ENCODE results near the gene GRHL3.

GRHL3 gene

DNA sequence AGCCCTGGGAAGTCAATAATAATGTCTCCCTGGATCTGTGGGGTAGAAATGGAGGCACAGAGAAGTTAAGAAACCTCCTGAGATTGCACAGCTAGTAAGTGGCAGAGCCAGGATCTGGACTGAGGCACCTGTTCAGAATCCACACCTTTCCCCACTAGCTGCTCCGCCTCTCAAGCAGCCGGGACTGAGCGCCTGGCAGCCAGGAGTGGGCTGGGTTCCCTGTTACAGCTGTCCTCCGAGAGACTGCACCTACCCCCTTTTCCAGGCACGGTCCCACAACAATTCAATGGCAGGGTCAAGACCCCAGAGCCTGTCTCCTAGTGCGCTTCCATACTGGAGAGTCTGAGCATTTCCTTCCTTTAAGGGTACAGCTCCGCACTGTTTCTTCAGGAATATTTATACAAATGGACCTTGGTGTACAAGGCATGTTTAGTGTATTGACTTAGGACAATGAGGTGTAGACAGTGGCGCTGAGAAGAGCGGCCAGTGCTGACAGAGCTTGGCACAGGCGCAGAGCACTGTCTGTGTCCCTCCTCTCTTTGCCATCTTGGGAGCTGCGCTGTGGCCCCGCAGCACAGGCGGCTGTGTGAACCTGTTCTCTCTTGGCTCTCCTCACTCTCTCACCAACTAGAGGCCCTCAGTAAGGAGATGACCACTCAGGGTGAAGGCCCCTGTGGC is 24.4 kb downstream of the GRHL3 start:
- DNase-seq (ENCODE audit: low spot score): no peak

DNA sequence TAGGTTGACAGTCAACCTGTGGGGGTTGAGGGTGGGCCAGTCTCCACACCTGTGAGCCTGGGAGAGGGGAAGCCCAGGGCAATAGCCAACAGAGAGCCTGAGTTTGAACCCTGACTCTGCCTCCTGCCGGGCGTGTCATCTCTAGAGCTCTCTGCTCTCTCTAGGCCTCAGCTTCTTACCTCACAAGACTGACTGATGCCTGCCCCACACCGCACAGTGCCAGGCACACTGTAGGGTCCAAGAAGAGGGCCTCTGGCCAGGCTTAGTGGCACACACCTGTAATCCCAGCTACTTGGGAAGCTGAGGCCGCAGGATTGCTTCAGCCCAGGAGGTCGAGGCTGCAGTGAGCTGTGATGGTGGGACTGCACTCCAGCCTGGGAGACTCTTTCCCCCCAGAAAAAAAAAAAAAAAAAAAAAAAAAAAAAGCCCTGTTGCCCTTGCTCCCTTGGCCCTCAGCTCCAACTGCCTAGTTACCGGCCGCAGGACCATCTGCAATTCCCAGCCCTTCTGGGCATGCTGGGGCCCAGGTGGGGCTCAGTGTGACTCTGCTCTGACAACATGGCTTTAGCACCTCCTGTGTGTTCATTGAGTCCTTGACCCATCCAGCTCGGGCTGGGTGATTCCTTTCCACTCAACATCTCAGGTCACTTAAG is 25.1 kb downstream of the GRHL3 start:
- peak; percentile 27 for DNase-seq (ENCODE audit: low spot score)

DNA sequence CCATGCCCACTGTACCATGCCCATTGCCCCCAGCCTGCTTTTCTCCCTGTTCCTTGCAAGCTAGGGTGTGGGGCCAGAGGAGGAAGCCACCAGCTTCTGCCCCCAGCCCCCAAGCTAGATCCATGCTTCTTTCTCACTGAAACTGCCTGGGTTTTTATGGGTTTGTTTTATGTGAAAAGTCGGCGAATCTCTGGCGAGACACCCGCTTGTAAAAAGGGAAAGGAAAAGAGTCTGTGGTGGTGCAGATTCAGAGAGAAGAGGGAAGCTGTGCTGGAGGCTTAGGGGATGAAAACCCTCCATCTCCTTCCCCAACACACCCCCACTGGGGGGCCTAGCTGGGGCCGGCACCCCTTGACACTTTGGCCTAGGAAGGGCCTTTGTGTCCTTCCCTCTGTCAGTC is 26.2 kb downstream of the GRHL3 start:
- DNase-seq (ENCODE audit: low spot score): peak; percentile 27

DNA sequence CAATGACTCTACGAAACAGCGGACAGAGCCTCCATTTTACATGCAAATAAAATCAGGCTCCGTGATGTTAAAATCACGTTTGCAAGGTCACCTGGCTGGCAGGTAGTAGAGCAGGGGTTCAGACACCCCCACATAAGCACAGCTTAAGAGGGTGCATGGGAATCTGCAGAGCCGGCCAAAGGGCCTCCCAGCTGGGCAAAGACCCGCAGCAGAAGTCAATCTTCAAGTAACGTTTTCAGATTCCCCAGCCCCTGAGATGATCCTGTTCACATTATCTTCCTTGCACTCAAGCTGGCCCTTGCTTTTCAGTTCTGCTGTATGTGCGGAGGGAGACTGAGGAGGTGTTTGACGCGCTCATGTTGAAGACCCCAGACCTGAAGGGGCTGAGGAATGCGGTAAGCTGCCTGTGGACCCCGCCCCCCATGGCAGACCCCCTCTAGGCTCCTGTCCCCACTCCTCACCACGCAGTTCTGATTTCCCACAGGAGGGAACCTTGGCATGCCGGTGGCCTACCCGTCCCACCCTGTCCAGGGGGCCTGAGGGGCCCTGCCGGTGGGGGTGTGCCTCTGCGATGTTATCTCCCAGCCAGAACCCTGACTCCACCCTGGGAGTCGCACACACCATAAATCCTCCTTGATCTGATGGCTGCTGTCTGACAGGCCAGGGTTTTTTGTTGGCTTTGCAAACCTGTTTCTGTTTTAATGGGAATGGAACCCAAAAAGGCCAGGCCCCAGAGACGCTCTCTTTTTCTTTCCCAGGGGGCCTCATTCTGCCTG is 28.2 kb downstream of the GRHL3 start:
- no peak for DNase-seq (ENCODE audit: low spot score)

DNA sequence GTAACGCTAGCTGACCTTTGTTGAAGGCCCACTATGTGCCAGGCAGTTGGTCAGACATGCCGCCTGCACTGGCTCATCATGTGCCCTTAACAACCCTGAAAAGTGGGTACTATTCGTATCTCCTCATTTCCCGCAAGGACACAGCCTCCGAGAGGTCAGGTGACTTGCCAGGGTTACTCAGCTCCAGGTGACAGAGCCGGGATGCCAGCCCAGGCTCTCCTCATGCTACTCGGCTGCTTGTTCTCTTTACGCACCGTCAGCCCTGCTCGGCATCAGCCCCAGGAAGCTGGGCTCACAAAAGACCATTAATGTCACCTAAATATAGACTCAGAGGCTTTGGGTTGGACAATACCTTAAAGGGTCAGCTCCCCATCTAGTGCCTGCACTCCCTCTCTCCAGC is 29.0 kb downstream of the GRHL3 start:
- no peak for DNase-seq (ENCODE audit: low spot score)

DNA sequence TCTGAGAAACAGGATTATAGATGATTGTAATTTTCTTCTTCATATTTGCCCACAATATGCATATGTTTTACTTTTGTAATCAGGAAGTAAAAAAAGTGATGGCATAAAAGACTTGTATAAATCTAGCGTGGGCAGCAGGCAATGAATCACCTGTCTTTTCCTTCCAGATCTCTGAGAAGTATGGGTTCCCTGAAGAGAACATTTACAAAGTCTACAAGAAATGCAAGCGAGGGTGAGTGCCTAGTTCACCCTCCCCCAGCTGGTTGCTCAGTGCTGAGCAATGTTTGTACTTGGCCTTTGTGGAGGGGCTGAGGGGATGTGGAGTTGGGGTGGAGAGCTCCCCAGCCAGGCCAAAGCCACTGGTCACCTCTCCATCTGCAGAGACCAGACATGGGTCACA is 30.7 kb downstream of the GRHL3 start:
- DNase-seq (ENCODE audit: low spot score): no peak

DNA sequence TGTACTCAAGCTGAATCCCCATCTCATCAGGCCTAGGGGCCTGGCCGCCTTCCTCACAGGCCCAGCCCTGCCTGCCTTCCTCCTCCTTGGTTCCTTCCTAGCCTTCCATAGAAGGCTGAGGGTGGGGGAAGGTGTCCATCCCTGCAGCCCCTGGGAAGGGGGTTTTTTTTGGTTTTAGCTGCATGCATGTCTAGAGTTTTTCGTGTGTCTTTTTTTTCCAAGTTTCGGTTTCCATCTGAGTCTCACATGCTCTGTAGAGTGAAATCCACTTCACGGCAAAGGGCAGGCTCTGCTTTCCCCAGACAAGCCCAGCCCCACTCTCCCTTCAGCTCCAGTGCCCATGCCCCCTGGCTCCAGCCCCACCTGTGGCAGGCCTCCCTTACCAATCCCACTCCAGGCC is 32.1 kb downstream of the GRHL3 start:
- DNase-seq (ENCODE audit: low spot score): no peak

DNA sequence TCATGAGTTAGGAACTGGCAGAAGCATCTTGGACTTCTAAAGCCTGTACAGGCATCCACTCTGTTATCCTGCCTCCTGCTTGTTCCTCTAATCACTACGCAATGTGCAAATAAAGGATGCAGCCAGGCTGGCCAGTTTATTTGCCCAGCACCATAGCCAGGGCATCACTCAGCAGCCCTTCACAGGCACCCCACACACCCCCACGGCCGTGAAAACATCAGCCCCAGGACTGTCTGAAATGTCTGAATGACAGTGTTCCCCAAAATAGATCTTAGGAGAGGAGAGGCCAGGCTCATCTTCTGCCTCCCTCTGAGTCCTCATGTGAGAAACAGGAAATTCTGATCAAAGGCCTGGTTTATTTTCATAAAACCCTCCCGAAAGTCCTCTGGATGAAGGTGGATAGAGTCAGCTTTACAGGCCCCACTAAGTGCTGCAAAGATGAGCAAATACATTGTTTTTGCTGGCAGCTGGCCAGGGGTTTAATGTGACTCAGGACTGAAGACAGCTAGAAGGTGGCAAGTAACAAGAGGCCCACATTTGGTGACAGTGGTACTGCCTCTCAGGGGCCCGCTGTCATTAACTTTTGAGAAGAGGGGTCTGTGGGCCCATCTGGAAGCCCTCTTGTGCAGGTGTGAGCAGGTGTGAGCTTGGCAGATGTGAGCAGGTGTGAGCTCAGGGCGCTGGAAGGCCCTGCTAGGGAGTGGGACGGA is 32.9 kb downstream of the GRHL3 start:
- peak; percentile 43 for DNase-seq (ENCODE audit: low spot score)

DNA sequence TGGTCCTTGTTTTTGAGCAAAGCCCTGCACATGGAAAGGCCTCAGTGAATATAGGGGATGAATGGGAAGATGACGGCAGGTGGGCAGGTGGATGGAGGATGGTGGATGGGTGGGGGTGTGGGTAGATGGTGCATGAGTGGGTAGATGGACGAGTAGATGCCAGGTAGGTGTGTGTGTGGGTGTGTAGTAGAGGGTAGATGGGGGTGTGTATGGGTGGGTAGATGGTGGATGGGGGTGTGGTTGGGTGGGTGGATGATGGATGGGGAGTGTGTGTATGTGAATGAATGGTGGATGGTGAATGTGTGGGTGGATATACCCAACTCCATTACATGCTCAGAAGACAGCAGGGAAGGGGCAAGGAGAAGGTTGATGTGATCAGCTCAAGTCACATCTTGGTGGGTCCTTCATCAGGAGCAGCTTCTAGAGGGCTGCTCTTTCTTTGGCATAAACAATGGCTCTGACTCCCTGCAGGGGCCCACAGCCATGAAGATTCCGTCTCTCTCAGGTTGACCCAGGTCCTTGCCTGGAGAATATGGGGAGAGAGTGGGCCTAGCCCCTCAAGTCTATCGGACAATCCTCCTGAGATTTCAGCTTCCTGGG is 34.2 kb downstream of the GRHL3 start:
- DNase-seq (ENCODE audit: low spot score): no peak

DNA sequence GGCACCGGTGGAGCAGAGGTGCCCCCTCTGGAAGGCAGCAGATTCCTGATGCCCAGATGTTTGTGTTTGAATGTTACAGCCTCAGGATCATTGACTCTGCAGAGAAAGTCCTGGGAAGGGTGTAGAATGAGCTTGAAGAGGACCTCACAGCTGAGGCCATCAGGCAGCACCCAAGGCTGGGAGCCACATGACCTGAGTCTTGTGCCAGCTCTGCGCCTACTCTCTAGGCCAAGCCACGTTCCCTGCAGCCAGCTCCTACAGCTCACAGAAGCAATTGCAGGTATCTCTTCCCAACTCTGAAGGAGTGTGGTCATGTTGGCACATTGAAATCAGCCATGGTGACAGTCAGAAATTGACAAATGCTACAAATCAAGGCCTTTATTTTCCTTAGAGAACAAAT is 36.3 kb downstream of the GRHL3 start:
- no peak for DNase-seq (ENCODE audit: low spot score)

DNA sequence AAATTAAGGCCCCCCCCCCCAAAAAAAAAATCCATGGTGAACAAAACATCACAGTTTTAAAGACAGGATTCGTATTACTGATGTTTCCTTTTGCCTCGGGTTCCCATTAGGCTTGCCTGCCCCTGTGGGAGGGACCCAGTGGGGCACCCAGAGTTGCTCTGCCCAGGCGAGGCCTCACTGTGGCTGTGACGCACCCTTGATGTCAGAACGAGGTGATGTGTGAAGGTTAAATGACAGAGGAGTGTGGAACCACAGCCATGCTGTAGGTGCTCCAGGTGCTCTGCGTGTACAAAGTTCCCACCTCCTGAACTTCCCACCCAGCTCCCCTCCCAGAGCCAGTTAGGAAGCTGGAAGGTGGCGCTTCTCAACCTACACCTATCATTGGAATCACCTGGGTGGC is 37.9 kb downstream of the GRHL3 start:
- DNase-seq (ENCODE audit: low spot score): no peak

DNA sequence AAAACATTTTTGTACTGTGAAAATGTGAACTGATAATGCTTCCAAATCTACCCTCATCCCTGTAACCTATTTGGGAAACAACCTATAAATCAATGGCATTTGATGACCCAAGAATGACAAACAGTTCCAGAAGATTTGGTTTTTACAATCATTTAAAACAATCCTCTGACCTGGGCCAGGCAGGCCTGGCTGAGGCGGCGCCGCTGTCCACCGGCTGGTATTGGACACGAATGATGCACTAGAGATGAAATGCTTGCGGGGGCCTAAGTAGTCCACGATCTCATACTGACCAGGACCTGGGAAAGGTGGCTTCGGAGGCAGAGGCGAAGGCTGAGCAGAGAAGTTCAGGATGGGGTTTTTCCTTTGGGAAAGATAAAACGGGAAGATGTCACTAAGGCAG is 41.5 kb downstream of the GRHL3 start:
- DNase-seq (ENCODE audit: low spot score): no peak

DNA sequence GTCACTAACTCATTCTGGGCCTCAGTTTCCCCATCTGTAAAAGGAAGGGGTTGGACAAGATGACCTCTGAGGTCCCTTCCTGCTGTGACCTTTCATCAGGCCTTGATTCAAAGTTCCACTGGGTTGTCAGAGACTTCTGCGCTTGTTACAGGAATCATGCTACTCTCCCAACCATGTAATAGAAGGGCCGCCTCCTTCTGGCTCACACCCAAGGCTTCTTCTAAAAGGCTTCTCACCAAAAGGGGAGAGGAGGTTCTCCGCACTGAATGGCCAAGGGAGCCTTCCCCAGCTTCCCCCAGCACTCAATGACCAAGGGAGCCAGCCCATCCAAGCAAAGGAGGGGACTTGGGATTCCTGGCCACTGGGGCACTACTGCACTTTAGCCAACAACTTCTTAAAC is 42.7 kb downstream of the GRHL3 start:
- DNase-seq (ENCODE audit: low spot score): no peak

DNA sequence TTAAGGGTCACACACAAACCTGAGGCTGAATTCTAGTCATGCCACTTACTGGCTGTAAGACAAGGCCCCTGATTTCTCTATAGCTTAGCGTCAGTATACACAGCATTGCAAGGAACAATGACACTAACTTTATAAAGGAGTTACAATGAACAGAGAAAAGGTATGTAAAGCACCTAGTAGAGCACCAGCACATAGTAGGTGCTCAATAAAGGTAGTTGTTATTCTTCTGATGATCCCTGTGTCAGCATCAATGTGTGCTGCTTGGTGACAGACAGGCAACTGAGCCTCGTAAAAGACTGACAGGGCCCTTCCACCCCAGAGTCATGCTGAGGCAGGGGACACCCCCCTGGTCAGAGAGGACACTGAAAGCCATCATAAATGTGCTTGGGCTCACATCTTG is 43.2 kb downstream of the GRHL3 start:
- DNase-seq (ENCODE audit: low spot score): no peak

DNA sequence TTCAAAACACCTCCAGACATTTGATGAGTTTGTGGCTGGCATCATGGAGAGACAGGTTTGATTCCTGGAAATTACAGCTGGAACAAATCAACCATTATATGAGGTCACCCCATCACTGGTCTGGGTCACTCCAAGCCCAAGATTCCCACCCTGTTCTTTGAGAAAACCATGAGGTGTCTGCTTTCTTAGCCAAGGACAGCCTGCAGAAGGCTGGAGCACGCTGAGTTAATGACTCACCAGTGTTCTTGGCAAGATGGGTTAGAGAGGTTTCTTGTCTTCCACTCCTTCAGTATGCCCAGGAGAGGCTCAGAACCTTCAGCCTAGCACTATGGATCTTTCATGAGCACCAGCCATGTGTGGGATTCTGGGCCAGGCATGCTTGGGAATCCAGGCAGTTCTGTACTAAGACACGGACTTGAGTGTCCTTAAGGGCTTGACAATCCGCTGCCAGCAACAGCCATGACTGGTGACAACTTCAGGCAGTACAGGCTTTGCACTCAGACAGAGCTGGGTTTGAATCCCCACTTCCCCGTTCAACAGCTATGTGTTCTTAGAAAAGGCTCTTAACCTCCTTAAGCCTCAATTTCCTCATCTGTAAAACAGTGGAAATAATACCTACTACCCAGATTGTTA is 43.9 kb downstream of the GRHL3 start:
- DNase-seq (ENCODE audit: low spot score): peak; percentile 90

DNA sequence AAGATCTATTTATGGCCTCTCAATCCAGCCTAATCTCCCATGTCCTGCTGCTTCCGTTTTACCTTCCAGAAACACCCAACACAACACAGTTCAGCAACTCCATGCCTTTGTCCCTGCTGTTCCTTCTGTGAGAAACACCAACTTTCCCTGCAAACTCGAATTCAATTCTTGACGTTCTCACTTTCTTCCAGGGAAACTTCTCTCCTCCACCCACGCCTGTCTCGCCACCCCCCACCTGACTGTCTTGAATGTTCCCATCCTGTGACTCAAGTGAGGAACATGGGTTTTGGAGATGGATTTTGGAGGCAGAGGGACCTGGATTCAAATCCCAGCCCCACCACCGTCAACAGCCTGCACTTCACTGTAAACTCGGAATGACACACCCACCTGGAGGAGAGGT is 44.8 kb downstream of the GRHL3 start:
- DNase-seq (ENCODE audit: low spot score): no peak

DNA sequence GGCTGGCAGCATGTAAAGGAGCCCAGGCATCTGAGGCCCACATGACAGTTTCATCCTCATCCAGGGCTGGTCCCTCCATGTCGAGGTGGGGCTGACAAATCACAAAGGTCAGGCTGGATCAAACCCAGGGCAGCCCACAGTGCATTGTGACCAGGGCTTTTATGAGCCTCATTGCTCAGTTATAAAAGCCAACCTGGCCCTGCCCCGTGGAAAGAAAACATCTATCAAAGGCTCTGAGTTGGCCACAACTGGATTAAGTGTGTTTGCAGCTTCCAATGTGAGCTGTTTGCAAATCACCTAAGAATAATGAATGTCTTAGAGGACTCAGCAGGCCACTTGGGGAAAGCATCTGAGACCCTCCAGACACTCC is 45.4 kb downstream of the GRHL3 start:
- no peak for DNase-seq (ENCODE audit: low spot score)

DNA sequence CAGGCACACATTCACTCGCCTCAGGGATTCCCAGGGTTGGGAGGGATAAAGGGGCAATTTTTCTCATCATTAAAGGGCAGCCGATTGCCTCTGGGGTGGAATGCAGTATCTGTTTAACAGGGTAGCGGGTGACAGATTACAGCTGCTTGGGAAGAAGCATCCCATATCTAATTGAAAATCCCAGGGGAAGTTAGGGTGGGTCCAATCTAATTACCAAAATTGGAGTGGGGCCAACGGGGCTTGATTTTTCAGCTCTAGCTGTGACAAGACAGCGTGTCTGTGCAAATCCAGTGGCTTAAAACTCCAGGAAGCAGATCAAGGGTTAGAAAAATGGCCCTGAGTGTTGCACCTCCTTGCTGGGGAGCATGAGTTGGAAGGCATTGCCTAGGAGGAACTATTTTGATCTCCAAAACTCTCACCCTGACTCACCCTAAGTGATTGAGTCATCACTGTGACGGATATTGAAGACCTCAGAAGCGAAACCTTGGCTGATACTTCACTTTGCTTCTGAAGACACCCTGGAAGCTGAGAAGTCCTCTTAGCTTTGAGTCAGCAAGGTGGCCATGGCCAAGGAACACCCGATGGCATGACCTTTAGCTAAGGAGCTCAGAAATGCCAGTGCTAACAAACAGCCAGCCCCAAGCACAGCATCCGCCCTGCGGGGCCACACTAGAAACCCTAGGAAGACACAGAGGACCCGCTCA is 46.0 kb downstream of the GRHL3 start:
- peak; percentile 92 for DNase-seq (ENCODE audit: low spot score)

DNA sequence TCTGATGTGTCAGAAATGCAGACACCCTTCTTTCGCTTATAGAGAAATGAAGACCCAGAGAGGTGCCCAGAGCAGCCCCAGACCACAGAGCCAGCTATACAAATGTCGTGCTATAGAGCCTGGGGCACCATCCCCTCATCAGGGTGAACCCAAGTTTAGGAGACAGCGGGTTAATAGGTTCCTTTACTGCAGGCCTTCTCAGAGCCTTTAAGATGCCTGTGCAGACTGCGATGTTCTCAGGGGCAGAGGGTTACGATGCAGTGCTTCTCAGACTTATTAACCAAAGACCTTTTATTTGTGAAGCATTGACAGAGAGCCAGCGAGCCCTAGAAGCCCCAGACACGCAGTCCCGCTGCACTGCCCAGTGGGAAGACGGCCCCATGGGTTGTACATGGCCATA is 47.5 kb downstream of the GRHL3 start:
- no peak for DNase-seq (ENCODE audit: low spot score)

DNA sequence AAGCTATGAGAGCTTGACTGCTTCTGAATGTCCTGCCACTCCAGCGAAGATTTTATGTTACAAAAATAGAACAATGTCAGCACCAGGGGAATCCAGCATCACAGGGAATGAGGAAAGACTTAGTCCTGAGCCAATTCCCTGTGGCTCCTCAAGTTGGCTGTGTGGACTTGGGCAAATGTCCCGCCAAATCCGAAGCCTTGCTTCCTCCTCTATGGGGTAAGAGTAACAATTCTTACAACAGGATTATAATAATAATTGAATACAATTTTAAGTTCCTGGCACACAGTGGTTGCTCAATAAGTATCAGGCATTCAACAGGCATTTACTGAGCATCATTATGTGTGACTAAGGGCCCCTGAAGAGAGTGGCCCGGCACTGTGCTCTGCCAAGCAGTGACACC is 50.0 kb downstream of the GRHL3 start:
- no peak for DNase-seq (ENCODE audit: low spot score)

DNA sequence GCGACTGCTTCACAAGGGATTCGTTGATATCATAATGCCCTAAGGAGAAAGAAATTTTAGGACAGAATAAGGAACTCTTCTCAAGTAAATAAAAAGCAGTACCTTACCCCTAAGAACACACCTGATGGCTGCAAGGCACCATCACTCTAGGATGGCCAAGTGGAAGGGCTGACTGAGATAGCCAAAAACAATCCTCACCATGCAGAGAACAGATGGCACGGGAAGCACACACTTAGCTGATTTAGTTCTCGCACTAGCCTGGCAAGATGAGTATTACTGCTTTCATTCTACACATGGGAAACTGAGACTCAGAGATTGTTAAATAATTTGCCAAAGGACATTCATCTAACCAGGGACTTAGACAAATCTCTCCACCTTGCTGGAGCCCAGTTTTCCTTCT is 50.6 kb downstream of the GRHL3 start:
- DNase-seq (ENCODE audit: low spot score): no peak
